Caco-2 (cell line): ENCODE measurements around the gene ZNF622. TPM values are rescaled to one million over a fixed set of nuclear protein-coding genes. Genes with fewer than 3 reads are reported as not detected.

Experiments used
- BruUV-seq: library from RNA; stranded (reverse); fragments of 400-500 nt; replicated peaks from 2 replicates; lab custom pipeline; 2021; lab: Mats Ljungman, UMichigan
- CTCF ChIA-PET: fragments of 300-600 bp; sonication (Branson Sonifier 250); formaldehyde crosslinking; loops from one replicate; lab custom pipeline; 2022; ENCODE audit warnings: antibody characterized with exemption; lab: Charles Lee
- POLR2A ChIA-PET: fragments of 300-600 bp; sonication (Branson Sonifier 250); formaldehyde crosslinking; loops from one replicate; lab custom pipeline; 2022; ENCODE audit warnings: antibody characterized with exemption; lab: Charles Lee
- DNase-seq, 2 experiments: peaks; one replicate each; pipeline versions ENCODE4 v3.0.0 to v3.0.0-alpha.2; 2020 to 2022
- H3K27me3 ChIP-seq: replicated peaks from 2 replicates; pipeline ENCODE4 v1.6.0; 2011; ENCODE audit warnings: low read length; ENCODE audit not compliant: control insufficient read depth, insufficient read depth
- H3K36me3 ChIP-seq: 2 replicates; pipeline ENCODE4 v1.5.1; 2011; ENCODE audit warnings: low read length; ENCODE audit not compliant: control insufficient read depth, insufficient read depth
- H3K4me1 ChIP-seq: fragments of 250-450 bp; sonication (Bioruptor Pico); 2 replicates; pipeline ENCODE4 v1.5.1; 2020; ENCODE audit warnings: mild to moderate bottlenecking
- H3K4me3 ChIP-seq: 2 replicates; pipeline ENCODE4 v1.5.1; 2011; ENCODE audit warnings: low read depth, mild to moderate bottlenecking, control low read depth, low read length
- H3K9me3 ChIP-seq: fragments of 250-450 bp; sonication (Bioruptor Pico); 2 replicates; pipeline ENCODE4 v1.5.1; 2020; ENCODE audit warnings: mild to moderate bottlenecking, moderate library complexity
- H3K27ac Mint-ChIP-seq: one replicate; pipeline ENCODE4 v1.8.0; 2022; ENCODE audit warnings: mixed read lengths; ENCODE audit not compliant: unreplicated experiment
- H3K27me3 Mint-ChIP-seq: one replicate; pipeline ENCODE4 v1.8.0; 2022; ENCODE audit warnings: mixed read lengths; ENCODE audit not compliant: insufficient read depth, unreplicated experiment
- H3K36me3 Mint-ChIP-seq: one replicate; pipeline ENCODE4 v1.8.0; 2022; ENCODE audit warnings: mild to moderate bottlenecking, mixed read lengths; ENCODE audit not compliant: insufficient read depth, unreplicated experiment
- H3K4me1 Mint-ChIP-seq: one replicate; pipeline ENCODE4 v1.8.0; 2022; ENCODE audit warnings: low read depth, mixed read lengths; ENCODE audit not compliant: unreplicated experiment
- H3K4me3 Mint-ChIP-seq: one replicate; pipeline ENCODE4 v1.8.0; 2022; ENCODE audit warnings: mild to moderate bottlenecking, moderate library complexity, mixed read lengths; ENCODE audit not compliant: unreplicated experiment
- H3K9me3 Mint-ChIP-seq: one replicate; pipeline ENCODE4 v1.8.0; 2022; ENCODE audit warnings: mixed read lengths; ENCODE audit not compliant: unreplicated experiment
- intact Hi-C: fragments of 100-400 bp; cut with micrococcal nuclease; formaldehyde crosslinking; loops from one replicate; pipeline ENCODE4 v1.10.0; 2022; ENCODE audit not compliant: unreplicated experiment
- total RNA-seq: library from RNA; stranded (reverse); gene quantifications from 2 replicates; pipeline ENCODE4 v1.2.3, GENCODE V29; 2022
- TF ChIP-seq, protein P1 (sequence below), 2 experiments: fragments of 200-600 bp in 1 of 2; IDR thresholded peaks; 1 replicate in 1 of 2; 2 replicates in 1 of 2; pipeline versions ENCODE4 v1.5.1 to v1.8.0; 2011 to 2022; ENCODE audit warnings: antibody characterized with exemption in 1 of 2, control low read depth in 1 of 2, inconsistent platforms in 1 of 2, low read depth in 1 of 2, low read length in 1 of 2, mild to moderate bottlenecking in 1 of 2, moderate library complexity in 1 of 2; ENCODE audit not compliant: insufficient read depth in 1 of 2, severe bottlenecking in 1 of 2, unreplicated experiment in 1 of 2

ZNF622 gene
- total RNA-seq, 1 experiment from 2014 or later, result 46.0 TPM

GRCh38 chr5:16508730-16509531, 43.3 kb upstream of the ZNF622 start:
- DNase-seq, result peak; percentile 56 to 60
- POLR2A ChIA-PET, result interaction anchor here (2.4 kb wide), 1 partner anchor 13 kb away, joined by 18 read pairs; no protein-coding TSS in a partner anchor

GRCh38 chr5:16507716-16508115, 42.1 kb upstream of the ZNF622 start:
- Histone ChIP-seq H3K4me1 (peaks cover 31% of the 10 kb centered on the region), H3K9me3 (no peaks in the 10 kb centered on the region), H3K36me3 (no peaks in the 10 kb centered on the region; the same call in 1 of the 2 replicates), H3K4me3 (no peak overlapping the region), H3K27me3 (no peaks in the 10 kb centered on the region)
- Mint-ChIP-seq H3K9me3 (peaks cover 10% of the 10 kb centered on the region), H3K4me3 (no peak overlapping the region), H3K27ac (no peak overlapping the region), H3K27me3 (no peaks in the 10 kb centered on the region), H3K4me1 (peaks cover 29% of the 10 kb centered on the region), H3K36me3 (peaks cover 14% of the 10 kb centered on the region)
- CTCF ChIA-PET, result no interaction called here
- BruUV-seq, result no TSS peak
- POLR2A ChIA-PET, result no interaction called here
- TF ChIP-seq, protein P1, sequence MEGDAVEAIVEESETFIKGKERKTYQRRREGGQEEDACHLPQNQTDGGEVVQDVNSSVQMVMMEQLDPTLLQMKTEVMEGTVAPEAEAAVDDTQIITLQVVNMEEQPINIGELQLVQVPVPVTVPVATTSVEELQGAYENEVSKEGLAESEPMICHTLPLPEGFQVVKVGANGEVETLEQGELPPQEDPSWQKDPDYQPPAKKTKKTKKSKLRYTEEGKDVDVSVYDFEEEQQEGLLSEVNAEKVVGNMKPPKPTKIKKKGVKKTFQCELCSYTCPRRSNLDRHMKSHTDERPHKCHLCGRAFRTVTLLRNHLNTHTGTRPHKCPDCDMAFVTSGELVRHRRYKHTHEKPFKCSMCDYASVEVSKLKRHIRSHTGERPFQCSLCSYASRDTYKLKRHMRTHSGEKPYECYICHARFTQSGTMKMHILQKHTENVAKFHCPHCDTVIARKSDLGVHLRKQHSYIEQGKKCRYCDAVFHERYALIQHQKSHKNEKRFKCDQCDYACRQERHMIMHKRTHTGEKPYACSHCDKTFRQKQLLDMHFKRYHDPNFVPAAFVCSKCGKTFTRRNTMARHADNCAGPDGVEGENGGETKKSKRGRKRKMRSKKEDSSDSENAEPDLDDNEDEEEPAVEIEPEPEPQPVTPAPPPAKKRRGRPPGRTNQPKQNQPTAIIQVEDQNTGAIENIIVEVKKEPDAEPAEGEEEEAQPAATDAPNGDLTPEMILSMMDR (IDR thresholded peaks at IDR 0.05; ENCODE audit: insufficient read depth in 1 of 2, low read depth in 1 of 2, low read length in 1 of 2, severe bottlenecking in 1 of 2, unreplicated experiment in 1 of 2), result no peak
- intact Hi-C loops, result loop anchor here (1.0 to 2.0 kb wide), 2 partner anchors 17 to 43 kb away; no protein-coding TSS in a partner anchor
- DNase-seq, result no peak

More at GRCh38 chr5:16508730-16509531, 43.3 kb upstream of the ZNF622 start:
- Histone ChIP-seq H3K4me1 (peaks cover 31% of the 10 kb centered on the region), H3K9me3 (no peaks in the 10 kb centered on the region), H3K27me3 (no peaks in the 10 kb centered on the region), H3K4me3 (no peak overlapping the region), H3K36me3 (no peaks in the 10 kb centered on the region; the same call in 1 of the 2 replicates)
- Mint-ChIP-seq H3K27ac (peak overlapping the region; percentile 59), H3K4me1 (peaks cover 29% of the 10 kb centered on the region), H3K4me3 (peak overlapping the region; percentile 46), H3K36me3 (peaks cover 14% of the 10 kb centered on the region), H3K27me3 (no peaks in the 10 kb centered on the region), H3K9me3 (peaks cover 9% of the 10 kb centered on the region)
- intact Hi-C loops, result loop anchor here (1.0 to 2.0 kb wide), 3 partner anchors 12 to 41 kb away; no protein-coding TSS in a partner anchor
- BruUV-seq, result TSS peak; percentile 52
- TF ChIP-seq, protein P1 (IDR thresholded peaks at IDR 0.05; ENCODE audit: insufficient read depth in 1 of 2, low read depth in 1 of 2, low read length in 1 of 2, severe bottlenecking in 1 of 2, unreplicated experiment in 1 of 2), result no peak
- CTCF ChIA-PET, result no interaction called here

DNA sequence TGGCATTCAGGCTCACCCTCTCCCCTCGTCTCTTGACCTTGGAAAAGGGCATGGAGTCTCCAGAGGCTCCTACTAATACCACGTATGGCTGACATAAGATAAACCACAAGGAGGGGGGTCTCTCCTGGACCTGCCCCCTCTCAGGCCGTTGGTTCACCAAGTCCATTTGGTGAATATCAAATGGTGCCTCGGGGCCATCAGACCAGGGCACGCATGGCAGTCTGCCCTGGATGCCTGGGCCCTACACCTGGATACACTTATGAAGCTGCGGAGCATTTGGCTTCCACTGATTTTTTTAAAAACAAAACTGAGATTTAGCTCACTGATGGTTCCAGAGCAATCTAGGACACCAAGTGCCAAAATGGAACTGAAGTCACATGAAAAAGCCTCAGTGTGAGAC, 40.3 kb upstream of the ZNF622 start:
- Mint-ChIP-seq H3K9me3 (peaks cover 10% of the 10 kb centered on the region), H3K4me3 (no peak overlapping the region), H3K36me3 (peaks cover 9% of the 10 kb centered on the region), H3K4me1 (peaks cover 27% of the 10 kb centered on the region), H3K27me3 (no peaks in the 10 kb centered on the region), H3K27ac (no peak overlapping the region)
- no peak for DNase-seq
- intact Hi-C loops, result no loop called here
- Histone ChIP-seq H3K4me1 (peaks cover 31% of the 10 kb centered on the region), H3K27me3 (no peaks in the 10 kb centered on the region), H3K9me3 (no peaks in the 10 kb centered on the region), H3K4me3 (no peak overlapping the region), H3K36me3 (no peaks in the 10 kb centered on the region)
- CTCF ChIA-PET, result interaction anchor here (0.7 kb wide), 1 partner anchor 81 kb away, joined by 3 read pairs; no protein-coding TSS in a partner anchor
- no TSS peak for BruUV-seq
- TF ChIP-seq, protein P1 (IDR thresholded peaks at IDR 0.05; ENCODE audit: insufficient read depth in 1 of 2, low read depth in 1 of 2, low read length in 1 of 2, severe bottlenecking in 1 of 2, unreplicated experiment in 1 of 2), result no peak
- POLR2A ChIA-PET, result no interaction called here
